Activated CD8-positive, alpha-beta memory T cell treated with anti-CD3 and anti-CD28 coated beads, Interleukin-2, amount 50 U/mL, for 1 hour (primary cell): ENCODE measurements around the gene IQGAP1.

ENCODE experiments used
- DNase-seq: peaks from one replicate; pipeline ENCODE4 v3.0.0-alpha.2; 2020; ENCODE audit errors: extremely low read depth

IQGAP1 gene

DNA sequence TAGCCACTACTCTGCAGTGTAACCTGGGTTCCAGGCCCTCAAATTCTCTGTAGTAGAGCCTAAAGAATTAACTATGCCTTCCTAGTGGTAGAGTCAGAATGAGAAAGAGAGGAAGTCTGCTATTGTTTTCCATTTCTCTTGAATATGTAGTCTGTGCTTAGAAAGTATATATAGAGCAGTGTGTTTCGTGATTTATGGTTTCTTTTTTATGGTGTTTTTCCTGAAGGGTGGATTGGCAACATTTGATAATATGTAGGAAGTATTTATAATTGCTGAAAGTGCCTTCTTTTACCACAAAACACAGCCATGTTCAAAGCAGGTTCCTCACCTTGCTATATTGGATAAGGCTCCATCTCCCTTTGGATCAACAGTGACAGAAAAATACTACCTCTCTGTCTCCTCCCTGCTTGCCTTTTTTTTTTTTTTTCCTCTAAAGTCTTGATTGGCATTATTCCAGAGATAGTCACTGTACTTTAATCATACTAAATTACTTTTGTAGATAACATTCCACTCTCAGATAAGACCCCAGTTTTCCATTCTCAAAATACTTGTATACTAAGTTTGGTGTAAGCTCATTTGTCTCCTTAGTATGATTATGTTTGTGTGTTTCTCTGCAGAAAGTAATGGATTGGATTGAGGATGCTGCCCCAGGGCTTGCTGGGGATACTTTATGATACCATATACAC lies 47.8 kb downstream of the IQGAP1 start:
- no peak for DNase-seq

DNA sequence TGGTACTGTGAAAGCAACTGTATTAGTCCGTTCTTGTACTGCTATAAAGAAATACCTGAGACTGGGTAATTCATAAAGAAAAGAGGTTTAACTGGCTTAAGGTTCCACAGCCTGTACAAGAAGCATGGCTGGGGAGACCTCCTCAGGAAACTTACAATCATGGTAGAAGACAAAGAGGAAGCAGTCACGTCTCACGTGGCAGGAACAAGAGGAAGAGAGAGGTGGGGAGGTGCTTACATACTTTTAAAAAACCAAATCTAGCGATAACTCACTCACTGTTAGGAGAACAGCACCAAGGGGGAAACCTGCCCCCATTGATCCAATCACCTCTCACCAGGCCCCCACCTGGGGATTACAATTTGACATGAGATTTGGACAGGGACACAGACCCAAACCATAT lies 48.9 kb downstream of the IQGAP1 start:
- DNase-seq, result no peak

DNA sequence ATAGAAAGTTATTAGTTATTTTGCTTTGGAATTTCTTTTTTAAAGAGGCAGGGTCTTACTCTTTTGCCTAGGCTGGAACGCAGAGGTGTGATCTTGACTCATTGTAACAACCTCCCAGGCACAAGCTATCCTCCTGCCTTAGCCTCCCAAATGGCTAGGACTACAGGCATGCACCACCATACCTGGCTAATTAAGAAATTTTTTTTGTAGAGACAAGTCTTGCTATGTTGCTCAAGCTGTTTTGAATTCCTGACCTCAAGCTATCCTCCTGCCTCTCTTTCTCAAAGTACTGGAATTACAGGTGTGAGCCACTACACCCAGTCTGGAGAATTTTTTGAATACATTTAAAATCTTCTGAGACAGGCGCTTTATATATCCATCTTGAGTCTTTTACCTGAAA lies 49.5 kb downstream of the IQGAP1 start:
- no peak for DNase-seq

DNA sequence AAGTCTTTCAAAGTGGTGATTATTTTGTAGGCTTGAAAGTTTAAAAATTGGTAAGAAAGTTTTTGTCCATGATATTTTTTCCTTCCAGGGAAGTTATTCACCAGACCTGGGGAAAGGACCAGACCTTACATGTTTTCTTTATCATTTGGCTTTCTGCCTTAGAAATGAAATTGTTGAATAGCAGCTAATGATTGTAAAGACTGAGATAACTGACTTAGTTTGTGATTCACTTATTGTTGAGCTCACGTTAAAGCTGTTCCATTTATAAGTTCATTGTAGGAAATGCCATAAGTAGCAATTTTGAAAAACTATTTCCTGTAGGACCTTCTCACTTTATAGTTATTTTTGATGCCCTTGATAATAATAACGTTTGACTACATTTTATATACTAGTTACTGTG lies 51.9 kb downstream of the IQGAP1 start:
- DNase-seq, result no peak

DNA sequence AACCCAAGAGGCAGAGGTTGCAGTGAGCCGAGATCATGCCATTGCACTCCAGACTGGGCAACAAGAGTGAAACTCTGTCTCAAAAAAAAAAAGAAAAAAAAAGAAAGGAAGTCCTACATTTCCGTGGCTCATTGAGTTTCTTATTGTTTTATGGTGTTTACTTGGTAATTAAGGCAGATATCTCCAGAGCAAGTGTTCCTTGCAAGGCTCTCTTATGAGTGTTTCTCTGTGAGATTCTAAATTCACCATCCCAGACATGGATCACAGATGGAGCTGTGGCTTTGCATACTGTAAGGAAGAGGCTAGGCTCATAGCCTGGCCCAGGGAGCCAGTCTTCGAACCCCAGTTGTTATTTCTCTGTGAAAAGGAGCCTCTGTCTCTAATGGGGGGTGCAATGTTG lies 53.0 kb downstream of the IQGAP1 start:
- DNase-seq, result no peak

DNA sequence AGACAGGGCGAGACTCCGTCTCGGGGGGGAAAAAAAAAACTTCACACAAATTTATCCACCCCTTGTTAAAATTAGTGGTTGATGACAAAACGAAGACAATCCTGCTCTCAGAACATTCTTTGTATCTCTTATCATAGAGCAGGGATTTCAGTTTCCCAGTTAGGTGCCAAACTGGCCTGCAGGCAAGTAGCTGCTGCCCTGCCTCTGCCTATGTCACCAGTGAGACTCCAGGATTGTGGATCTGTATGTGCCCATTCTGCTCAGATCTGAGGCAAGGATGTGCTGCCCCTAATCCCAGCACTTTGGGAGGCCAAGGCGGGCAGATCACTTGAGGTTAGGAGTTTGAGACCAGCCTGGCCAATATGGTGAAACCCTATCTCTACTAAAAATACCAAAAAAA lies 54.4 kb downstream of the IQGAP1 start:
- no peak for DNase-seq

DNA sequence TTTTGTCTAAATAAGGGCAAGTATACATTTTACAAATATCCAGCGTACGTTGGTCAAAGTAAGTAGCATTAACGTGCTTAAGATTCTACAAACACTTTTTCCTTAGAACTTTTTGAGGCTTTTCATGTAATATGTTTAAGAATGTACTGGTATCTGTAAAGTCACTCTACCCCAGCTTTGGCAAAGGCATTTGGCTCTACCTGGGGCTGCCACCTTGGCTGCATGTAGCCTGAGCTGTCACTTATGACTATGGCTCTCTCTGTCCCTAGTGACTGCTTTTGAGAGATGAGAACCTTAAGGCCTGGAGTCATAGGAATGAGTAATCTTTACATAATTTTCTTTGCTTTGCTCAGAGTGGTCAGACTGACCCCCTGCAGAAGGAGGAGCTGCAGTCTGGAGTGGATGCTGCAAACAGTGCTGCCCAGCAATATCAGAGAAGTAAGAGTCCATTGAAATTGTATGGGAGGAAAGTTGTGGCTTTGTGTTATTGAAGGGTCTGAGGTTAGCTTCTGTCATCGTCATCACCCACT lies 61.2 kb downstream of the IQGAP1 start:
- no peak for DNase-seq

DNA sequence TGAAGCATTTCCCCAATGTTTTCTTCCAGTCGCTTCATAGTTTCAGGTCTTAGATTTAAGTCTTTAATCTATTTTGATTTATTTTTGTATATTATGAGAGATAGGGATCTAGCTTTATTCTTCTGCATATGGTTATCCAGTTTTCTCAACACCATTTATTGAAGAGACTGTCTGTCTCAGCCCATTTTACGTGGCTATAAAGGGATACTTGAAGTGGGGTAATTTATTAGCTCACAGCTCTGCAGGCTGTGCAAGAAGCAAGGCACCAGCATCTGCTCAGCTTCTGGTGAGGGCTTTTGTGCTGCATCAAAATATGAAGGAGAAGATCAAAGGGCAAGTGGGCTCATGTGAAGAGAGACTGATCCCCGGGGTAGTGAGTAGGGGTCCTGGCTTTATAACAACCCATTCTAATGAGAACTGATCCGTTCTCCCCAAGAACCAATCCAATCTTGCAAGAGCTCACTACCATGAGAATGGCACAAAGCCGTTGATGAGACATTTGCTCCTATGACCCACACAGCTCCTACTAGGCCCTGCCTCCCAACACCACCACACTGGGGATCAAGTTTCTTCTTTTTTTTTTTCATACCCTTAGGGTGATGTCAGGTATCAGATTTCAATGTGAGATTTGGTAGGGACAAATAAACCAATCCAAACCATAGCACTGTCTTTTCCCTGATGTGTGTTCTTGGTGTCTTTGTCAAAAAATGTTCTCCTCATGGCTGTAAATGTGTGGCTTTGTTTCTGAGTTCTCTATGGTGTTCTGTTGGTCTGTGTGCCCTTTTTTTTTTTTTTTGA lies 63.2 kb downstream of the IQGAP1 start:
- DNase-seq, result no peak

DNA sequence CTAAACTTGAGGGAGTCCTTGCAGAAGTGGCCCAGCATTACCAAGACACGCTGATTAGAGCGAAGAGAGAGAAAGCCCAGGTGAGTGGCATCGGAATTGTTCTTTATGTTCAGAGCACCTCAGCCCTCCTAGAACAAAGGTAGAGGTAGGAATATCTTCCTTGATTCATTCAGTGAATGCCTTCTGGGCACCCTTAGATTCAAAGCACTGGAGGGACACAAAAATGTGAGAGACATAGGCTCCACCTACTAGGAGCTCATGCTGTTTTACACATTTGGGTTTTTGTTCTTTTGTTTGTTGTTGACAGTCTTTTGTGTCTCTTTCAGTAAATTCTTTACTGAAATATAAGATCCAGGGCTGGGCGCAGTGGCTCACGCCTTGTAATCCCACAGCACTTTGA lies 68.2 kb downstream of the IQGAP1 start:
- DNase-seq, result no peak

DNA sequence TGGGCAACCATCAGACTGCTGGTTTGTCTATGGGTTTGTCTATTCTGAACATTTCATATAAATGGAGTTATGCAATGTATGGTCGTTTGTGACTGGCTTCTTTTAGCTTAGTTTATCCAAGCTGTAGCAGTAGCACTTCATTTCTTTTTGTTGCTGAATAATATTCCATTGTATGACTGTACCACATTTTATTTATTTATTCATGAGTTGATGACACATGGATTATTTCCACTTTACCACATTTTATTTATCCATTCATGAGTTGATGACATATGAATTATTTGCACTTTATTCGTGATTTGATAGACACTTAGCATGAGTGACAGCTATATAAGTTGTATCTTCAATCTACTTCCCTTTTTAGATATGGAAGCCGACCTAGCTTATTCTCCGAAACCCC lies 70.0 kb downstream of the IQGAP1 start:
- DNase-seq, result no peak

DNA sequence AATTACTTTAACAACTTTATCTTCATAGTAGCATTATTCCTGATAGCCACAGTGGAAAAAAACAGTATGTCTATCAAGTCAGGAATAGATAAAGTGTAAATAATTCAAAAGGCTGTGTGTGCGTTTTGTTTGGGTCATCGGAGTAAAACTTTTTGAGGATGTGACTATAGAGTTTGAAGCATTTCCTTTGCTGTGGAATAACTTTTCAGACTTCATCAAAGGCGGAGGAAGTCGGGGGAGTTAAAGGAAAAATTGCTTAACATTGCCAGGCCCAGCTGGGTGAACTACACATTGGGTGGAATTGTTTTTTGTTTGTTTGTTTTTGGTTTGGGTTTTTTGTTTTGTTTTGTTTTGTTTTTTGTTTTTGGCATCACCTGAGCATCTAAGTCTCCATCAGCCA lies 71.3 kb downstream of the IQGAP1 start:
- DNase-seq, result no peak

DNA sequence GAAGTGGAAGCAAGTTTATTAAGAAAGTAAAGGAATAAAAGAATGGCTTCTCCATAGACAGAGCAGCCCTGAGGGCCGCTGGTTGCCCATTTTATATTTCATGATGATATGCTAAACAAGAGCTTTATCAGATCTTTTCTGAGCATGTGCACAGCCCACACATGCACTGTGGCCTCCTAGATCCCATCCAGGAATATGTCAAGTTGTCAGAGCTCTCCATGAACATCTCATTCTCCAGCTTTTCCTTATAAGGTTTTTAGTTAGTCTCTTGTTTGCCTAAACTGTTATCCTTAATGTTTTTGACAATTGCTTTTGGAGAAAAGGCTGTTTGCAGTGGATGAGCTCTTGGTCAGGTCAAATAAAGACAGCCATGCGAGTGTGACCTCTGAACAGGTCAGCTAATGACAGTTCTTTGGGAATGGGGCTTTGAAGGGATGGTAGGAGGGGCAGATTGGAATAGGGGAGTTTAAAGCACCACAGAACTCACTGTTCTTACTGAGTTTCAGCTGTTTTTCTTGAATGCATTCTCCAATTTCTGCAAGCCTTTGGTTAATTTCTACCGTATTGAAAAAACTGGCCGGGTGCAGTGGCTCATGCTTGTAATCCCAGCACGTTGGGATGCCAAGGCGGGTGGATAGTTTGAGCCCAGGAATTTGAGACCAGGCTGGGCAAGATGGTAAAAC lies 72.2 kb downstream of the IQGAP1 start:
- DNase-seq, result no peak

DNA sequence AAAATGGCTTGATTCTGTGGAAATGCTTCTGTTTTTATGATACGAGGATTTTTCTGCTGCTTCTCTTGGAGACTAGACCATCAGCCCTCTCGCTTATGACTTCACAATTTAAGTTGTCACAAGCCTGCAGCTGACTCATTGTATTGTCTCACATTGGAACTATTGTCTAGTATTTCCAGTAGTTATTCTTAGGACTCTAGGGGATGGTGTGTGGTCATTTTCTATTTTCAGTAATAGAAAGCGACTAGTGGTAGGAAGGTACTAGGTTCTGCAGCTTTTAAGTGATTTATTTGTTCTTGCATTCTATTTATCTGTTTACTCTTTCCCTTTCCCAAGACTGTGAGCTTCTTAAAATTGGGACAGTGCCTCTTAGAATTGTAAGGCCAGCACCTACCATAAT lies 75.3 kb downstream of the IQGAP1 start:
- no peak for DNase-seq

DNA sequence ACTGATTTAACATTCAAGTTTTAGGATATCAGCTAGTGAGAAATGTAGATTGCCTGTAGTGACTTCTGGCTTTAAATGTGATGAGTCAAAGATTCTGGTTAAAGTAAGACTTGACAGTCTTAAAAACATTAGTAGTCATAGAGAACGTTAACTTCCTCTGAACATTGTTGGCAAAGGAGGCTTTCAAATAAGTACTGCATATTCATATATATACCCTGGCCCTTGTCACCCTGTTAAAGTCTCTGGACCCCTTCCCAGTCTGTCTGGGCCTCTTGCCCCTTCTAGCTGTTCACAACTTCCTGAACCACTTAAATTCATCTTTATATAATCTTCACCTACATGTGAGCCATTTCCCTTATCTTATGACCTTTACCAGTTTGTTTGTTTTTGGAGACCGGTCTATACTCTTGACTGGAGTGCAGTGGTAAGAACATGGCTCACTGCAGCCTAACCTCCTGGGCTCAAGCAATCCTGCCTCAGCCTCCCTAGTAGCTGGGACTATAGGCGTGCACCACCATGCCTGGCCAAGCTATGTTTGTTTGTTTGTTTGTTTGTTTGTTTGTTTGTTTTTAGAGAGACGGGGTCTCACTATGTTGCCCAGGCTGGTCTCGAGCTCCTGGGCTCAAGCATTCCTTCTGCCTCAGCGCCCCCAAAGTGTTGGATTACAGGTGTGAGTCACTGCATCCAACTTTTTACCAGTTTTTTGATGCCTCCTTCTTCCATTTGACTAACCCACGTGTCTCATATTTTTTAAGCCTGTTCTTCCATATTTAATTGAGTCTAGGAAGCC lies 77.3 kb downstream of the IQGAP1 start:
- no peak for DNase-seq

DNA sequence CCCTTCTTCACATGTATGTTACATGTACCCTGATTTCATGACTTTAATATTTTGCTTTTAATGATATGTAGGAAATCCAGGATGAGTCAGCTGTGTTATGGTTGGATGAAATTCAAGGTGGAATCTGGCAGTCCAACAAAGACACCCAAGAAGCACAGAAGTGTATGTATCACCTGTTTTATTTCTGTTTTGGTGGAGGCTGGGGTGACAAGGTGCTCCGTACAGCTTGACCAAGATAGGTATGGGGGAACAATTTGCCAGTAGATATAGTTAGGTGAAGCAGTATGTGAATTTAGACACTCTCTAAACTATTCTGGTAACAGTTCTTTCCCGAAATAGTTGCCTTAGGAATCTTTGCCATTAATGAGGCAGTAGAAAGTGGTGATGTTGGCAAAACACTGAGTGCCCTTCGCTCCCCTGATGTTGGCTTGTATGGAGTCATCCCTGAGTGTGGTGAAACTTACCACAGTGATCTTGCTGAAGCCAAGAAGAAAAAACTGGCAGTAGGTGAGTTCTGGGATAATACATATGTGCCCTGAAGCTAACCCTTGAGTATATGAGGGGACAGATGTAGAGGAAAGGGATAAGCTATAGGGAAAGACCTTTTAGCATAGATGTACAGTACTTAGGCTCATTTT lies 78.0 kb downstream of the IQGAP1 start:
- no peak for DNase-seq

DNA sequence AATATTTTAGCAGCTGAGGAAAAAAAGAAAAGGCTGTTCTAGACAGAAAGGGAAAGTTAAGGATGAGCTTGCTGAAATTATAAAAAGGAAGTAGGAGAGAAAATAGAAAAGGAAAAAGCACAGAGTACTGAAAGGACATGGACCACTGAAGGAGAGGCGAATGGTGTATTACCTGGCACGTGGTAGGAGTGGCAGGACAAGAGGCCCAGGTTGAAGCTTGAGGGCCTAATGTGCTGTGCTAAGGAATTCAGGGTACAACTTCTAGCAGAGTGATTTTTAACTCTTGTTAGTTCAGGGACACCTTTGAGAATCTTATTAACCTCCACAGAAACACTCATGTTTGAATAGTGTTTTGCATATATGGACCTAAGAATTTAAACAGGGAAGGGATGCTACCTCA lies 81.7 kb downstream of the IQGAP1 start:
- DNase-seq, result no peak

DNA sequence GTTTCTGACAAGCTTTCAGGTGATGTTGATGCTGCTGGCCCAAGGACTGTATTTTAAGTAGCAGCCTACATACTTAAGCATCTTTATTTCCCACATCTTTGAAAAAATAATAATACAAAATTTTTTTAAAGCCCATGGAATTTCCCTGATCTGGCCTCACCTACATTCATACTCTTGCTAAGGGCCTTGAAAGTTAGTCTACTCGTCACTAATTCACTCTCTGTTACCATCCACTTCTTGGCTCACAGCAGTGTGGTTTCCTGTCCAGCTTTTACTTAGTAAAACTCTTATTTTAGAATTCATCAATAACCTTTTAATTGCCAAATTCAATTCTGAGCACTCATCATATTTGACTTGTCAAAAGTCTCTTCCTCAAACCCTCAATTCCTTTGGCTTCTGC lies 82.4 kb downstream of the IQGAP1 start:
- no peak for DNase-seq

DNA sequence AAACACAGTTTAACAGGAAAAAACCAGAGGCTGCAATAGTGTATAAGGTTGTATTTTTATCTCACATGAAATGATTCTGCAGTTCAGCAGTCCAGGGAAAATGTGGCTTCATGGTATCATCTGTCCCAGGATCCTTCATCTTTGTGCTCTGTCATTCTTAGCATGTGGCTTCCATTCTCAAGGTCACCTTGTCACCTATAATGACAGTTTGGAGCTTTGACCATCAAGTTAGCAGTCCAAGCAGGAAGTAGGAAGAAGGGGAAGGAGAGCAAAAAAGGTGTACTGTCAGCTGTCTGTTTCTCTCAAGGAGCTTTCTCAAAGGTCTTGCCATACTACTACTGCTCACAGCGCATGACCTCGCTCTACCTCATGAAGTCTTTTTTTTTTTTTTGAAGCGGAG lies 83.1 kb downstream of the IQGAP1 start:
- no peak for DNase-seq

DNA sequence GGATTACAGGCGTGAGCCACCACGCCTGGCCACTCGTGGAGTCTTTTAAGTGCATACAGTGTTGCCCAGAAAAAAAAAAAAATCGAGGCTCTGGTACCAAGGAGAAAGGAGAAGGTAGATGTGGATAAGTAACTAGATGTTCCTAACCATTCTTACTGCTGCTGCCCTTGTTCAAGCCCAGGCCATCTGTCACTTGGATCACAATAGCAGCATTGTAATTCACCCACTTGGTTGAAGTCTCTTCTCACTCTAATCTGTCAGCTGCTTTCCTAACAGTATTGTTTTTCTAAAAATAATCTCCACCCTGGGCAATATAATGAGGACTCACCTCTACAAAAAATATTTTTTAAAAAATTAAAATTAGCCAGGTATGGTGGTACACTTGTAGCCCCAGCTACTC lies 83.7 kb downstream of the IQGAP1 start:
- DNase-seq, result no peak

DNA sequence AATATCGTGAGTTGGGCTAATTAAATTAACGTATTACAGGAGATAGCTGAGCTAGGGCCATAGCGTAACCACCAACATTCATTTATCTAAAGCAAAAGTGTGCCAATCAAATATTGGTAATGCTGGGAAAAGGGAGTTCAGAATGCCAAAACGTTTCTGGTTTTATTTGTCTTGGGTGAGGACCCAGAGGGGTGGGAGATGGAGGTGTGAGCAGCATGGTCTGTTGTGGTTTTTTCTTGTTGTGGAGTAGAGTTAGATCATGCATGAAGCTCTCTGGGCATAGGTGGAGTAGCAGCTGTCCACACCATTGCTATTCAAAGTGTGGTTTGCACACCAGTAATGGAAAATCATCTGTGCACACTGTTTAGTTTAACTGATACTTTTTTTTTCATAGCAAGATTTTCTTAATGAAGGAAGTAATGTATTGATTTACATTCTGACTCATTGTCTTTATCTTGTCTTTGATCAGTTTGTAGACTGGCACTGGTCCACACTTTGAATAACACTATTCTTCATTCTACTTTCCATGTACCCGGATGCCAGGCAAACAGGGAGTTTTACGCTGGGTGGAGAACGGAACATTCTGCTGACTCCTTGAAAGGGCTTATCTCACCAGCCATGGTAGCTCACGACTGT lies 90.9 kb downstream of the IQGAP1 start:
- no peak for DNase-seq

DNA sequence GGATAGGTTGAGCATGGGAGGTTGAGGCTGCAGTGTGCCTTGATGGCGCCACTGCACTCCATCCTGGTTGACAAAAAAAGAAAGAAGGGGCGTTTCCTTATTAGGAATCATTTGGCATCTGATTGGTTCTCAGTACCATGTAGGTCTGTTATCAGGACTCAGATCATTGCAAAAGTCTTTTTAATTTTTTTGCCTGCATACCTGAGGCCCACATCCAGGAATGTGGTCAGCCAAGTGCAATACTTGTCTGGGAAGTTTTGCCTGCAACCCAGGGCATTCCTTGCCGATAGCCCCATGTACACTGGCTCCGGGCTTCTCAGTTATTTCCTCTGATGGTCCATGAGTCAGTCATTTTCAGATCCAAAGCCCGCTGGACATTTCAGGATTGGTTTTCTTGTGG lies 91.6 kb downstream of the IQGAP1 start:
- no peak for DNase-seq
